LNCAP (cell line): ENCODE data around the gene ABTB1.

Experiments
- TF ChIP-seq, protein P1 (sequence below): fragments of 450-650 bp; IDR thresholded peaks from 2 replicates; pipeline ENCODE4 v1.5.1; 2017; ENCODE audit warnings: mild to moderate bottlenecking

ABTB1 gene

GRCh38 chr3:127679534-127680145, 6.9 kb downstream of the ABTB1 start:
- TF ChIP-seq, protein P1, sequence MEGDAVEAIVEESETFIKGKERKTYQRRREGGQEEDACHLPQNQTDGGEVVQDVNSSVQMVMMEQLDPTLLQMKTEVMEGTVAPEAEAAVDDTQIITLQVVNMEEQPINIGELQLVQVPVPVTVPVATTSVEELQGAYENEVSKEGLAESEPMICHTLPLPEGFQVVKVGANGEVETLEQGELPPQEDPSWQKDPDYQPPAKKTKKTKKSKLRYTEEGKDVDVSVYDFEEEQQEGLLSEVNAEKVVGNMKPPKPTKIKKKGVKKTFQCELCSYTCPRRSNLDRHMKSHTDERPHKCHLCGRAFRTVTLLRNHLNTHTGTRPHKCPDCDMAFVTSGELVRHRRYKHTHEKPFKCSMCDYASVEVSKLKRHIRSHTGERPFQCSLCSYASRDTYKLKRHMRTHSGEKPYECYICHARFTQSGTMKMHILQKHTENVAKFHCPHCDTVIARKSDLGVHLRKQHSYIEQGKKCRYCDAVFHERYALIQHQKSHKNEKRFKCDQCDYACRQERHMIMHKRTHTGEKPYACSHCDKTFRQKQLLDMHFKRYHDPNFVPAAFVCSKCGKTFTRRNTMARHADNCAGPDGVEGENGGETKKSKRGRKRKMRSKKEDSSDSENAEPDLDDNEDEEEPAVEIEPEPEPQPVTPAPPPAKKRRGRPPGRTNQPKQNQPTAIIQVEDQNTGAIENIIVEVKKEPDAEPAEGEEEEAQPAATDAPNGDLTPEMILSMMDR: peak; percentile 37

DNA sequence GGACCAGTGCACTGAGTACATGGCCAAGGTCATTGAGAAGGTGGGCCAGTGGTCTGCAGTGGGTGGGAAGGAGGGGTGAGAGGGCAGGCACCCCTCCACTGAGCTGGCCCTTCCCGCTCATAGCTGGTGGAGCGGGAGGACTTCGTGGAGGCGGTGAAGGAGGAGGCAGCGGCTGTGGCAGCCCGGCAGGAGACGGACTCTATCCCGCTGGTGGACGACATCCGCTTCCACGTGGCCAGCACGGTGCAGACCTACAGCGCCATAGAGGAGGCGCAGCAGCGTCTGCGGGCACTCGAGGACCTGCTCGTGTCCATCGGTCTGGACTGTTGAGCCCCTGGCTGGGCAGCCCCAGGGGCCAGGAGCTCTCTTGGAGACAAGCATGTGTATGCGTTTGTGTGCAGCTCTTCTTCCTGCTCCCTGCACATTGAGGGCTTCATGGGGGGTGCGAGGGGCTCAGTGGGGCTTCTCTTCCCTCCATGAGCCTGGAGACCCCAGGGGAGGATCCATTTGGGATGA, 7.5 kb downstream of the ABTB1 start:
- TF ChIP-seq, protein P1: no peak

DNA sequence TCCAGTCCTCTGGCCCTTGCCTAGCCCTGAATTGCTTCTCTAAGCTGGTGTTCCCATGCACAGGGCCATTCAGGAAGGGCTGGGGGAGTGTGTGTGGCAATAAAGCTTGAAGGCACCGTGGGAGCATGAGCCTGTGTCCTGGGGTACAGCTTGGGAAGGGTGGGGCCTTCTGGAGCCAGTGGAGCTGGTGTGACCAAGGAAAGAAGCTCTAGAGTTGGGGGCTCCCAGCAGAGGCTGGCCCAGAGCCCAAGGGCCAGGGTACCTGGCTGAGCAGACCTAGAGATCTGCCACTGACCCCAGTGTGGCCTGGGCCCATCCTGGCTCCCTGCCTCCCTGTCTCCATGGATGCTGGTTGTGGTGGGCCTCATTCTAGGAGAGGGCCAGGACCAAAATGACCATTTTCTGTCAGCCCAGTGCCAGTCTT, 8.1 kb downstream of the ABTB1 start:
- TF ChIP-seq, protein P1: no peak

GRCh38 chr3:127682561-127682960, 9.8 kb downstream of the ABTB1 start:
- TF ChIP-seq, protein P1: no peak

GRCh38 chr3:127684871-127685707, 12.3 kb downstream of the ABTB1 start:
- TF ChIP-seq, protein P1: no peak

DNA sequence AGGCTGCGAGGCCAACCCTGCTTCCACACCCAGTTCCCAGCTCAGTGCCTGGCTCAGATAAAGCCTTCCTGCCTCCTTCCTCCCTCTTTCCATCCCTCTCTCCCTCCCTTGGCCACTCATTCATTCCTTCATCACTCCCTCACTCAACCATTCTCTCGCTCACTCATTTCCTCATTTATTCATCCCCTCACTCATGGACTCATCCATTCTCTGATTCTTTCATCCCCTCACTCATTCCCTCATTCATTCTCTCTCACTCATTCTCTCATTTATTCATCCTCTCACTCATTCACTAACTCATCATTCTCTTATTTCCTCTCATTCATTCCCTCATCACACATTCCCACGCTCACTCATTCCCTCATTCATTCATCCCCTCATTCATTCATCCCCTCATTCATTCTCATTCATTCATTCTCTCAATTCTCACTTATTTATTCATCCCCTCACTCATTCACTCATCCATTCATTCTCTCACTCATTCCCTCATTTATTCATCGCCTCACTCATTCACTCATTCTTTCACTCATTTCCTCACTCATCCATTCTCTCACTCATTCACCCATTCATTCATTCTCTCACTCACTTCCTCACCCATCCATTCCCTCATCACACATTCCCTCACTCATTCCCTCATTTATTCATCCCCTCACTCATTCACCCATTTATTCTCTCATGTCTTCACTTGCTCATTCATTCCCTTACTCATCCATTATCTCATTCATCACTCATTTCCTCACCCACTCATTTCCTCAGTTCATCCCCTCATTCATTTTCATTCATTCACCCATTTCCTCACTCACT, 13.2 kb downstream of the ABTB1 start:
- TF ChIP-seq, protein P1: no peak

GRCh38 chr3:127686512-127686894, 13.8 kb downstream of the ABTB1 start:
- TF ChIP-seq, protein P1: no peak
